ENCODE results near the gene ADRB2. TPM values are rescaled to one million over a fixed set of nuclear protein-coding genes. Genes with fewer than 3 reads are reported as not detected.
A peak's percentile ranks its signal among the peaks of the same experiment; 100 is the strongest.
"Not testable (repeated sequence)": the region's sequence is repeated elsewhere in the genome, so short reads cannot be mapped to it uniquely, and the experiment has no call there.

ADRB2 gene
- total RNA-seq, 1 donor from 2014 or later = 5.6 TPM

DNA sequence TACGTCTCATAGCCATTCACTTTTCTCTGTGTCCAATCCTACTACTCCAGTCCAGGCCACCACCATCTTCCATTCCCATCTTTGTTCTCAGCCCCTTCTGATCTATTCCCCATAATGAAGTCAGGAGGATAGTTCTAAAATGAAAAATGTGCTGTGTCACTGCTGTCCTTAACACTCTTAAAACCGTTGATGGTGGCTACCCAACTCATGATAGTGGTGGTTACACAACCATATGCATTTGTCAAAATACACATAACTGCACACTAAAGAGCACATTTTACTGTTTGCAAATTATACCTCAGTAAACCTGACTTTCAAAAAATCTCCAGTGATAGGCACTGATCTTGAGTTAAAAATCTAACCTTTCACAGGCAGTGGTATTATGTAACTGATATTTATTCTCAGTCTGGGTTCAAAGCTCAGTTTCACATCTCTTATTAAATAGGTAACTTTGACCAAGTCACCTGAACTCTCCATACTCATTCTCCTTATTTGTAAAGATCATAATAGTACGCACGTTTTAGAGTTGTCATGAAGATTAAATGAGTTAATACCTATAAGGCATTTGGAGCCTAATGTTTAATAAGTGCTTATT, 24.6 kb upstream of the ADRB2 start:
- DNase-seq = no peak
- ATAC-seq (ENCODE audit: poor library complexity) = no peak
- intact Hi-C loops (cut with DNase I) = no loop called here

DNA sequence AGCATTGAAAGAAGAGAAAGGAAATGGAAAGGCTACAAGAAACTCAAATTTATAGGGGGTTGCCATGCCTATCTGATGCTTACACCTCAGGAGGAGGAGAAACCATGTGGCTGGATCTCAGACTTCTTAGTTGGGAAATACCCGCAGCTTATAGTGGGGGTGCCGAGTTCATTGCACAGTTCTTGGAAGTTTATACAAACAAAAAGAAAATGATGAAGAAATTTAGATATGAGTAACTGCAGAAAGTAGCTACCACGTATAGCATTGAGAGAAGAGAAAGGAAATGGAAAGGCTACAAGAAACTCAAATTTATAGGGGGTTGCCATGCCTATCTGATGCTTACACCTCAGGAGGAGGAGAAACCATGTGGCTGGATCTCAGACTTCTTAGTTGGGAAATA, 23.0 kb upstream of the ADRB2 start:
- intact Hi-C loops (cut with DNase I); DNase-seq; ATAC-seq (ENCODE audit: poor library complexity): not testable (repeated sequence)

DNA sequence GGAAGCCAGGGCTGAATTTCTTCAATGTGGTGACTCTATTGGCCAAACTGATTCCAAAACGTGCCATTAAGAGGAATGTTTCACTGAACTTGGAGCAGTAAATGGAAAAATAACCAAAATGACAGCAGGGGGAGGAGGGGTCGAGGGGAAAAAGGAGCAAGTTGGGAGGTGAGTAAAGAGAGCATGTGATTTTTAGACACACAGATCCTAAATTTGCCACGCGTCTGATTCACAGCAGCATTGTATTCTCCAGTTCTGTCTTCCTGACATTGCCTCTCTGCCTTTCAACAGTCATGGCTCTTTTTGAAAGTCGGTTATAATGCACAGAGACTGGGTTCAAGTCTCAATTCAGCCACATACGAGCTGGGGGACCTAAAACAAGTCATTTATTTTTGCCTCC, 22.0 kb upstream of the ADRB2 start:
- ATAC-seq (ENCODE audit: poor library complexity) = no peak
- no peak for DNase-seq
- intact Hi-C loops (cut with DNase I) = no loop called here

DNA sequence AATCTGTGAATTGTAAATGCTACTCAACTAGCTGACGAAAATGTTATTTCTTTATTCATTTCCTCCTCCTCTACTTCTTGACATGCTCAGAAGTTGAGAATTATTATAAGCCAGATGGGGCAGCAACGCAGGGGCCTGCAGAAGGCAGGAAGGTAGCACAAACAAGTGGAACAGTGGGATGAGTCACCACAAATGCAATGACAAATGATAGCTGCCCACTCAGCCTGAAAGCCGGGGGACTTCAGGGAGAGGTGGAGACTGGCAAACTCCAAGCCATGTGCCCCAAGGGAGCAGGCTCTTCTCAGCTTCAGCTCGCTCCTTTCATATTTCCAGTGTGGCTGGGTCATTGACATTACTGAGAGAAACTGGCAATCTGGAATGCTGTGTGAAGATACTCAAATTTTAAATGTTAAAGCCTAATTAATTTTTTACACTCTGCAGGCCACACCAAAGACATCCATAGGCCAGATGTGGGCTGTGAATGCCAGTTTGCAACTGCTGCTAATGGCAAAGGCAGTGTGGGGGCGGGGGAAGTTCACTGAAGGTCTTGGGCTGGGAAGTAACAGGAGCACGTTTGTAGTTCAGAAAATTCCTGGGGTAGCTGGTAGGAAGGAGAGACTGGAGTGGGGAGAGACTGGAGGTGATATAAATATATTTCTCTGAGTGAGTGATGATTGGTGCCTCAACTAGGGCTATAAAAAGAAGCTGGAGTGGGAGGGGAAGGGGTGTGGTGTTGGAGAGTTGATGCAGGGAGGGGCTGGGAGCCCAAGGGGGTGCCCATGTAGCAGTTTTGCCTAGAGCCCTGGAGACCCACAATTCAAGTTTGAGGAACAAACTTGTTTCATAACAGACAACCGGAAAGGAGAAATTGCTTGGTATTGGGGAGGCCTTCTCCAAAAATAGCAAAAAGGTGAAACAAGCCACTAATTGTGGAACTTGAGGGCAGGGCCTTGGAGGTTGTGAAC, 20.8 kb upstream of the ADRB2 start:
- intact Hi-C loops (cut with DNase I) = no loop called here
- ATAC-seq (ENCODE audit: poor library complexity) (peak; percentile 93), DNase-seq (peak; percentile 72)

DNA sequence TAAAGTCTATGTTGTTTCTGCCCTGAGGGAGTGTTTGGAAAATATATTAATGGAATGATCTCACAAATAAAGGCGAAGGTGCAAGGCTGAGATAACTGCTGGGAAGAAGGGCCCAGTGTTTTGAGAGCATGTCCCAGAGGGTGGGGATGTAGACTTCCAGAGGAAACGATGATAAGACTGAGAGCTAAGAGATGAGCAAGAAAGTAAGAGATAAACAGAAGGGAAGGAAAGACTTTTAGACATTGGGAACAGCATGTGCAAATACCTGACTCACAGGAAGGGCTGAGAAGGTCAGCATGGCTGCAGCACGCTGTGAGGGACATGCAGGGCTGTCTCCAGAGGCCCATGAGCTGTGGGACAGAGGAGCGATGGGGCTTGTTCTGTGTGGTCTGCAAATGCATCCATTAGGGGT, 19.9 kb upstream of the ADRB2 start:
- ATAC-seq (ENCODE audit: poor library complexity) = peak; percentile 31
- intact Hi-C loops (cut with DNase I) = no loop called here
- DNase-seq = no peak

DNA sequence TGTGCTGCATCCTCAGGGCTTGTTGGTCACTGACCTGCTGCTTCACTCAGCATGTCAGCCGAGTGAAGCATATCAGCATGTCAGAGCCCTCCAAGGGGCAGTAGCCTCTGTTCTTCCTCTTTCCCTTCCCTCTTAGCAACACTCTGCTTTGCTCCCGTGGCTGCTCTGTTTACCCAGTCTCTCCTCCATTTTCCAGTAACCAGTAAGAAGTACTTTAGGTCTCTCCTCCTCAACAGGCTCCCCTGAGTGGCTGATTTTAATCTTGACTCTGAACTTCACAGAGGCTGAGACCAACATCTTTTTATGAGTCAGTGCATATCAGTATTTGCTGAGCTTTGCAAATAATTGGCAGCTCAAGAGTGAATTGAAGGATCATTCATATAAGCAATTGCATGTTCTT, 18.6 kb upstream of the ADRB2 start:
- ATAC-seq (ENCODE audit: poor library complexity) = peak; percentile 31
- DNase-seq = no peak
- intact Hi-C loops (cut with DNase I) = no loop called here

DNA sequence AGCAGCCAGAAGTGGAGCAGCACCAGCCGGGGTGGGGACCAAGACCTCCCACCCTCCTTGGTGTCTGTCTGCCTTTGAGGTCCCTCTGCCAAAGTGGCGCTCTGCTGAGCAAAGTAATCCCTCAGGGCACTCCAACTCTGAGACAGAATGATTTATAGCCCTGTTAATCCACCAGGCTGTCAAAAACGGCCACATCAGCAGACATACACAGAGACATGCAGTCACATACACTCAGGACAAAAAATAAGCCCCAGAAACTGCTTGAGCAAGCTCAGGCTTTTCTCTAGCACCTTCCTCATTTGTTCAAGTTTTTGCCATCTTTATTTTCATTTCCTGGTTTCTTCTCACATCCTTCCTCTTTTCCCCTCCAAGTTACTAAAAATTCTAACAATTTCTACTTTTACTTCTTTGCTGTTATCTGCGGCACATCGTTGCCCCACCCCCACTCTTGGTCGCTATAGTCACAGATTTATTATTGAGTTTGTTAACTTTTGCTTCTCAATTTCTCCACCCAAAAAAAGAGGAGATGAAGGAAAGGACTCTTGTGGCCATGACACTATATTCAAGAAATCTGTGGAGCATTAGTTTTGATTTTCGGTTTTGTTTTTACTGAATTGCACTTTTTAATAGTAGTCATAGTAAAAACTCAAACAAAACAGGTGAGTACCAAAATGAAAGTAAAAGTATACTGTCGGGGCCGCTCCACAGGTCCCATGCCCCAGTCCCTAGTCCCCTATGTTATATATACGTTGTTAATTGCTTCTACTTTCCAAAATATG, 17.4 kb upstream of the ADRB2 start:
- peak; percentile 68 for DNase-seq
- peak; percentile 19 for ATAC-seq (ENCODE audit: poor library complexity)
- intact Hi-C loops (cut with DNase I) = no loop called here

DNA sequence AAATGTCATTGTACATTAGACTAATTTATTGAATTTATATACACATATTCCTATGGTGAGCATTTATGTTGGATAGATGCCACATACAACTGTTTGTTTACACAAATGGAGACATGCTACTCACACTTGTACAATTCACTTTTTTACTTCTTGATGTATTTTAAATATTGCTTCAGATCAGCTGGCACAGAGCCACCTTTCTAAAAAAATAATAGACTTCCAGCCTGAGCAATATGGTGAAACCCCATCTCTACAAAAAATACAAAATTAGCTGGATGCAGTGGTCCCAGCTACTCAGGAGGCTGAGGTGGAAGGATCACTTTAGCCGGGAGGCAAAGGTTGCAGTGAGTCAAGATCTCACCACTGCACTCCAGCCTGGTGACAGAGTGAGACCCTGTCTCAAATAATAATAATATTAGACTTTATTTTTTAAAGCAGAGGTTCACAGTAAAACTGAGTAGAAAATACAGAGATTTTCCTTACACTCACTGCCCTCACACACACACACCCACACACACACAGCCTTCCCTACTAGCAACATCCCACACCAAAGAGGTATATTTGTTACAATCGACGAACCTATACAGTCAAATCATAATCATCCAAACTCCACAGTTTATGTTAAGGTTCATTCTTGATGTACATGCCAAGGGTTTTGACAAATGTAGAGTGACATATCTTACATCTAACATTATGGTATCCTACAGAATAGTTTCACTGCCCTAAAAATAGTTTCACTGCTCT, 16.5 kb upstream of the ADRB2 start:
- no peak for DNase-seq
- intact Hi-C loops (cut with DNase I) = no loop called here
- ATAC-seq (ENCODE audit: poor library complexity) = no peak

DNA sequence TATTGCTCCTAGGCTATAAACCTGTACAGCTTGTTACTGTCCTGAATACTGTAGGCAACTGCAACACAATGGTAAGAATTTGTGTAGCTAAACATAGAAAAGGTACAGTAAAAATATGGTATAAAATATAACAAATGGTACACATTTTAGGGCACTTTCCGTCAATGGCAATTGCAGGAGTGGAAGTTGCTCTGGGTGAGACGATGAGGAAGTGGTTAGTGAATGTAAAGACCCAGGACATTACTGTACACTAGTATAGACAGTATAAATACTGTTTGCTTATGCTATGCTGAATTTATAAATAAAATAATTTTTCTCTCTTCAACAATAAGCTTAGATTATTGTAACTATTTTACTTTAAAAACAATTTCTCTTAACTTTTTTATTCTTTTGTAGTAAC, 15.6 kb upstream of the ADRB2 start:
- intact Hi-C loops (cut with DNase I) = no loop called here
- DNase-seq (no peak), ATAC-seq (ENCODE audit: poor library complexity) (no peak)

DNA sequence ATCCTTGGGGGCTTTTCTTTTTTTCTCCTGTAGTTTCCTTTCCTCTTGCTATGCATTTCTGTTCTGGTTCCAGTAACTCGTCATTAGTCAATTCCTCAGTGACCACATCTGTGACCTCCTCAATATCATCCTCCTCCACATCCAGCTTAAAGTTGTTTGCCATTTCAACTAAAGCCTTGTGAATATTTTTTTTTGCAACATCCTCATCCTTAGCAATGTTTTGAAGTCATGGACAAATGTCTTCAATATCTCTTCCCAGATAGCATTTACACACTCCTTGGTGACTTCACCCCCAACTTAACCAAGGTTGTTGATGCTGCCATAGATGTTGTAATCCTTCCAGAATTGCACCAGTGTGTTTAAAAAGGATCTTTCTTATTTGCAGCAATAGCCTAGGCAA, 14.7 kb upstream of the ADRB2 start:
- ATAC-seq (ENCODE audit: poor library complexity) = no peak
- intact Hi-C loops (cut with DNase I) = no loop called here
- no peak for DNase-seq

DNA sequence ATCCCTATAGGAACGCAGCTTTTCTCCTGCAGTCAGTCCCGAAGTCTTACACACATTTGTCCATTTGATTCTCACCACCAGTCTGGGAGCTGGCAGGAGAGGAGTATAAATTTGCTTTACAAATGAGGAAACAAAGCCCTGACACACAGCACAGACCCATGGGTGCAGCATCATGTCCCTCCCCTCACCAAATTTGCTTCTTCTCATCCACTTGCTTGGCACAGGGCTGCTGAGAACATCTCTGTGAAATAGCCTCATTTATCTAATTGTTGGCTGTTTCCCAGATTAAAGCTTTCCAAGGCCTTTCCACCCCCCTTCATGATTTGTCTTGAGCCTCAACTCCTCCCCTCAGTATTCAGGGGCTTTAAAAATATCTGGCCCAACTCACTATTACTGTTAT, 11.3 kb upstream of the ADRB2 start:
- ATAC-seq (ENCODE audit: poor library complexity) = no peak
- intact Hi-C loops (cut with DNase I) = no loop called here
- DNase-seq = no peak

DNA sequence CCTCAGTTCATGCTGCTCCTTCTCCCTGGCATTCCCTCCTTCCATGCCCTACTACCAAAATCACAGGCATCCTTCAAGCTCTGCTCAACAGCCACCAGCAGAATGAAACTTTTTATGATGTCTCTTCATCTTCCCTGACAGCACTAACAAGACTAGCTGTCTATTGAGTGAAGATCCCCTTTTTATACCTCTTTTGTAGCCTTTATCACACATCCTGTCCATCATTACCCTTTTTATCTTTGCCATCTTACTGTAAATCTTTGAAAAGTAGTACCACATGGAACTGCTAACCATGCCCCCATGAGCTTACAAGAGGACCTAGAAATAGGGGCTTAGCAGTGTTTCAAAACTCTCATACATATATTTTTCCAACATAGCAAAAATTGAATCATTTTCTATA, 10.8 kb upstream of the ADRB2 start:
- no peak for DNase-seq
- no peak for ATAC-seq (ENCODE audit: poor library complexity)
- intact Hi-C loops (cut with DNase I) = no loop called here

DNA sequence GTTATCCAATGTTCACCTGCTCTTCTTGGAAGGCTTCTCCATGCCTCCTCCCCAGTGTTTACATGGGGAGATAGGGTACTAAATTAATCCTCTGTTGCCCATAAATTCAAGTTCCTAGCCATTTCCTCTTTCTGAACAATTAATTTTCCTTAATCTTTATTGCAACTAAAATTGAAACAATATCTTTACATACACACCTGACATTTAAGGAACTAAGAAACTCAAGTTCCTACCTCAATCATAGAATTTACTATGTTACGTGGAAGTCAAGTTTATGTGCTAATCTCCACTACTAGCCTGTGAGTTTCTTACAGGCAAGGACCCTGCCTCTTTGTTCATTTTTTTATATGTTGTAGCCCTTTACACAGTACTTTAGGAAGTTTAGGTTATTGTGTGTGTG, 10.1 kb upstream of the ADRB2 start:
- no peak for DNase-seq
- intact Hi-C loops (cut with DNase I) = no loop called here
- no peak for ATAC-seq (ENCODE audit: poor library complexity)

DNA sequence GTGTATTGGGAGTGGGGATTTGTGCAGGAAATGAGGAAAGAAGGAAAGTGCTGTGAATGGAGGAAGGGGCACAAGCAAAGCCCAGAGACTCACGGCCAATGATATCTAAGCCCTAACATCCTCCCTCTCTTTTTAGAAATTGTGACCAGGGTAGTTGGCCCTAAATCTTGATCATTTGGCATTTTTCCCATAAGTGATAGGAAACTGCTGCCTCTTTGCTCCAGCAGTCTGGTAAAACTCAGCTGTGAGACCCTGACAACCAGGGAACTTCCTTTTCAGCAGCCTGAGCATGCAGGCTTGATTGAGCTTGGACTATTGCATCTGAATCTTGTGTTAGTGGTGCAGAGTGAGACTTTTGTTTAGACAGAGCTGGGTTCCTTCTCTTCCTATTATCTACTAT, 9.6 kb upstream of the ADRB2 start:
- no peak for DNase-seq
- intact Hi-C loops (cut with DNase I) = no loop called here

DNA sequence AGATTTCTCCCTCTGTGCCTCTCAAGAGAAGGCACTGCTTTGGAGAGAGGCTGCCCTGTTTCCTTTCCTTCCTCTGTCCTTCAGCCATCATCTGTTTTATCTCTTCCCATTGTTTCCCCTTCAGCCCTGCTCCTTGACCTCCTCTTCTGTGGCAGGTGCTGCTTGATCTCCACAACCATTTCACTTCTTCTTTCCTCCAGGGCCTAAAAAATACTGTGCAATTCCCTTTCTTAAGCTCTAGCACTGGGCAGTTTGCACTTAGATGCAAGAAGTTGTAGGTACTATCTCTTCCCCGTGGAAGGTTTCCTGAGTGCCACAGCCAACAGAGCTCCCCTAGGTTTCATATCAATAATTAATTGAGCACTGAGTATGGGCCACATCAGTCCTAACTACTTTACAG, 8.8 kb upstream of the ADRB2 start:
- intact Hi-C loops (cut with DNase I) = no loop called here
- DNase-seq (no peak), ATAC-seq (ENCODE audit: poor library complexity) (no peak)

More for the DNA sequence above, 9.6 kb upstream of the ADRB2 start:
- ATAC-seq (ENCODE audit: poor library complexity) = no peak

DNA sequence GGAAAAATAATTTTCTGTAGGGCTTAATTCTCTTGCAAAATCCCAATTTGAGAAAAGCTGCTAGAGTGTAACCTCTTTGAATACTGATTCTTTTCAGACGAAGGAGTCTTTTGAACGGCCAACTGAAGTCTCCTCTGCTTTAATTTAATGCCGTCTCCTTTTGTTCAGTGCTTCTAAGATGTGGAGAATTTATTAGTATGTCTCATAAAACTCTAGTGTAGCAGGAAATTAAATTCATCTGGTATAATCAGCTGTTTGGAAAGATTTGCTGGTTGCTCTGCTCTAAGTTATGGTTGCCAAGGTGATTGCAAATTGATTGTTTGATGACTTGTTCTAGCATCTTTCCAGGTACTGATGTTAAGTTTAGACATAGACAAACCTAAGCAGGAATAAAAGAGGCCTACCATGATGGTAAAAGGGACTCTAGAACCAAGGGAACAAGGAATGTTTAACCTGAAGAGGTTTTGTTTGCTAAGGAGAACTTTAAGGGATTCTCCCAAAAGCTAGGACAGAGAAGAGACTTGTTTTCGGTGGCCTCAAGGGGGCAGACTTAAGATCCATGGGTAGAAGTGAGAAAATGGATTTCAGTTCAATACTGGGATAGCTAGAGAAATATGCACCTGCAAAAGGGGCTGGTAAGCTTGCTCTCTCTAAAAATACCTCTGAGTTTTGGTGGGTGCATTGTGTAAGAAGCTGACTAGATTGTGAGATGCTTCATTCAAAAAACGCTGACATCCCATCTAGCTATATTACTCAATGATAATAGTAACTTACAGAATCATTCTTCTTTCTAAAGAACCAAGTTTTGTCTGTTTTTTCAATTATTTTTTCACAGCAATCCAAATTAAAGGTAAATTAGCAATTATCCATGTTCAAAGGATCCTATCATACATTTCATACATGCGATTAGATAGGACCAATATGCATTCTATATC, 5.7 kb upstream of the ADRB2 start:
- ATAC-seq (ENCODE audit: poor library complexity) (no peak), DNase-seq (no peak)
- intact Hi-C loops (cut with DNase I) = loop anchor here (5.0 to 10.0 kb wide), 3 partner anchors 76 to 294 kb away; no protein-coding TSS in a partner anchor

DNA sequence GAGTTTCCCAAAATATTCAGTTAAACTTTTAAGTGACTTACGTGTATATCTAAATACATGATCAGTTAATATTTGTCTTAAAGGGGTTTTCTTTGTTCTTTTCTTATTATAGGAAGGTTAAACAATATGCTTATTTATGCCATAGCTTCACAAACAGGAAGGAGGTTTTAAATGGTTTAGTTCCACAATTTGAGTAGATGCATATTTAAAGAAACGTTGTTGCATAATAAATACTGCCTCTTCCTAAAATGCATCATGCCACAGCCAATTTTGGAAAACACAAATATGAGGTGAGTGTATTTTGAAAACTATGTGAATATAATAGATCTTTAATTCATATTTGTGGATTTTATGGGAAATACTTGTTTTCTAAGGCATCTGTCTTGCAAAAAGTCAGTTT, 2.5 kb upstream of the ADRB2 start:
- intact Hi-C loops (cut with DNase I) = loop anchor here (5.0 to 10.0 kb wide), 3 partner anchors 79 to 291 kb away; no protein-coding TSS in a partner anchor
- ATAC-seq (ENCODE audit: poor library complexity) = no peak
- DNase-seq = no peak

DNA sequence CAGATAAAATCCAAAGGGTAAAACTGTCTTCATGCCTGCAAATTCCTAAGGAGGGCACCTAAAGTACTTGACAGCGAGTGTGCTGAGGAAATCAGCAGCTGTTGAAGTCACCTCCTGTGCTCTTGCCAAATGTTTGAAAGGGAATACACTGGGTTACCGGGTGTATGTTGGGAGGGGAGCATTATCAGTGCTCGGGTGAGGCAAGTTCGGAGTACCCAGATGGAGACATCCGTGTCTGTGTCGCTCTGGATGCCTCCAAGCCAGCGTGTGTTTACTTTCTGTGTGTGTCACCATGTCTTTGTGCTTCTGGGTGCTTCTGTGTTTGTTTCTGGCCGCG, 727 bp upstream of the ADRB2 start:
- intact Hi-C loops (cut with DNase I) = loop anchor here (5.0 to 10.0 kb wide), 3 partner anchors 42 to 289 kb away; no protein-coding TSS in a partner anchor
- DNase-seq = no peak
- peak; percentile 21 for ATAC-seq (ENCODE audit: poor library complexity)
